ENCODE data around the gene UBE2J1.

The UBE2J1 gene

DNA sequence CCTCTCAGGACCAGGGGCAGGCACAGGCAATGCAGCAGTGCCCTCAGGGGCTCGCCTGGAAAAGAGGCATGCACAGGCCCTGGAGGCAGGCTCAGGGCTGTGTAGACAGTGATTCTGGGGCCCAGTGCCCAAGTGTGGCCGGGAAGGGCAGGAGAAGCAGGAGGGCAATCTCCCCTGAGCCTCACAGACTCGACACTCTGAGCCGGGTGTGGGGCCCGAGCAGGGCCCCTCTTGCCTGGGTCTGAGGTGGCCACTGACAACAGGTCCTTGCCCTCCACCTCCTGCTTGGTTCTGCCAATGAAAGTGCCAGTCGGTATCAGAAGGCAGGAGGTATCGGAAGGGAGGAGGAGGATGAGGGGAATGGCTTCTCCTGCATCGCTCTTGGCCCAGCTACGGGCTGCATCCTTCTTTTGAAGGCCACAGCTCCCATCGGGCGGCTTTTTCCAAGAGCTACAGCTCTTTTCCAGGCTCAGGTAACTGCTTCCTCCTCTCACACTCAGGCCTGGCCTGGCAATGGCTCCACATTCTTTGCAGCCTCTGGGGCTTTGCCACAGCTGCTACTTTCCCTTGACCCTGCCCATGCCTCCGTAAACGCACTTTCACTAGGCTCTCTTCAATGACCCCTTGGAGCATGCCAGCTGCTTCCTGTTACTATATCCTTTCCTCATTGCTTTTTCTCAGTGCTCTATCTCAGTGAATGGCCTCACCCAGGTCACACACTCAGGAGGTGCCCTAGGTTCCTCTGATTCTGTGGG lies 61.9 kb downstream of the UBE2J1 start:
- no peak for DNase-seq (ENCODE audit: low read depth in 2 of 2)

DNA sequence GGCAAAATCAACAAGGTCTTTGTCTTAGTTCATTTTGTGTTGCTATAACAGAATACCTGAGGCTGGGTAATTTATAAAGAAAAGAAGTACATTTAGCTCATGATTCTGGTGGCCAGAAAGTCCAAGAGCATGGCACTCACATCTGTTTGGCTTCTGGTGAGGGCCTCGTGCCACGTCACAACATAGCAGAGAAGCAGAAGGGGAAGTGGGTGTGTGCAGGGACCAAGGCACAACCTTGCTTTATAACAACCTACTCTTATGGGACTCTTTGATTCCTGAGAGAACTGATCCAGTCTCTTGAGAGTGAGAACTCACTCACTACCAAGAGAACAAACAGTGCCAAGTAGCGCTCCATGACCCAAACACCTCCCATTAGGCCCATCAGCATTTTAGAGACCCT lies 62.8 kb downstream of the UBE2J1 start:
- no peak for DNase-seq (ENCODE audit: low read depth in 2 of 2)

DNA sequence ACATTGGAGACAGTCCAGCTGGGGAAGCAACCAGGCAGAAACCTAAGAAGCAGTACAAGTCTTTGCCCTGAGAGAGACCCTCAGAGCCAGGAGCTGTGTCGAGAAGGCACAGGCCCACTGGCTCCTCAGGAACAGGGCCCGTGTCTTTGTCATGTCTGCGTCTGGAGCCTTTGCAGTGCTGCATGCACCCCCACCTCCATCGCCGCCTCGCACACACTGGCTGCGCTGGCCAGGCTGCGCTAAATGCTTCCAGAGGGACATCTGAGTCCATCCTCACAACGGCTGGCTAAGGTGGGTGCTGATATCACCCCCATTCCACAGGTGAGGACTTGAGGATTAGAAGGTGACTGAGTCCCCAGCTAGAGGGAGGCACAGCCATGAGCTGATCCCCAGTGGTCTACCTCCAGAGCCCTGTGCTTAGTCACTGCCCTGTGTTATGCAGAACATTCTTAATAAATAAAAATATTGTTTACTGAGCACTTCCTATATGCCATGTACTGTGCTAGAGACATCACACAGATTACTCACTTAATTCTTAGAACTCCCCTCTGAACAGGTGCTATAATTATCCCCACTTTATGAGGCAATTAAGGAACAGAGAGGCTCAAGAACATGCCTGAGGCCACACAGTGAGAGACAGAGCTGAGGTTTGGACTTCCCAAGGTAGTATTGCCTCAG lies 65.0 kb downstream of the UBE2J1 start:
- DNase-seq (ENCODE audit: low read depth in 2 of 2), result no peak

DNA sequence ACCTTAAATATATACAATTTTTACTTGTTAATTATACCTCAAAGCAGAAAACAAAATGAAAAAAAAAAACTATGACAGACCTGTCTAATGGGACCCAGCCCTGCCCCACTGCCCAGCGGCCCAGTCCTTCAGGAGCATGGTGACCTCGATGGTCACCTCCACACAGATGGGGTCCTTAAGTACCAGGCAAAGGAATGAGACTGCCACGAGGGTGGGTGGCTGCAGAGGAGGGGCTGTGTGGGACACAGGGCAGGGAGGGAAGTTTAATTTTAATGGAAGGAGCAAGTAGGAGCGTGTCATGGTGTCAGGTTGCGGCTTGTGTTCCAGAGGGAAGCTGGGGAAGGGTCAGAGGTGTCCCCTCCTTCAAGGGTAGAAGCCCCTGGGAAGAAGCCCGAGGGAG lies 66.0 kb downstream of the UBE2J1 start:
- no peak for DNase-seq (ENCODE audit: low read depth in 2 of 2)

DNA sequence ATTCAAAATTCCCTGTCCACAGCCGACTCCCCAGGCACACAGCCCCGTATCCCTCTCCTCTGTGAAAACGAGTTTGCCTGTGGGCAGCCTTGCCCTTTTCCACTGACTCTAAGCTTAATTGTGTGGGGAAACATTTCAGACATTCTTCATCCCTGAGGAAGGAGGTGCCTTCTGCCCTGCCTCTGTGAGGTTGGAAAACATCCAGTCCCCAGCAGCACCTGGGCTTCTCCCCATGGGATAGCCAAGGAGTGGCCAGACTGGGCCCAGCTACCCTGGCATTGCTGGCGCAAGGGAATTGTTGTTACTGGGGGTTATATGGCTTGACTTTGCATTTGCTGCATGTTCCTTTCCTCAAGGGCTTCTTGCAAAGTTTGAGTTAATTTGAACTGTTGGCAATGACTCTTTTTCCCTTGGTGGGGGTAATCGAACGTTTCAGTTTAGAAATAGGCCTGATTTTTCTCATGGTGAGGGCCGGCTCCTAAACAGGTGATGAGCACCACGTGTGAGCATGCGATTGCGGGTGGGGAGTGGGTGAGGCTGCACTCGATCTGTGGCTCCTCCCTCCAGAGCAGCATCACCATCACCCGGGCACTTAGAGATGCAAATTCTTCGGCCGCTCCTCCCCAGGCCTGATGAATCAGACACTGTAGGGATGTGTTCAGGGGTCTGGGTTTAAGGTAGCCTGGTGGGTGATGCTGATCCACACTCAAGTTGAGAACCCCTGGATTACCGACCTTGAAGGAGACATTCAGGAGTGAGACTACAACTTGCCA lies 67.4 kb downstream of the UBE2J1 start:
- DNase-seq (ENCODE audit: low read depth in 2 of 2), result no peak

DNA sequence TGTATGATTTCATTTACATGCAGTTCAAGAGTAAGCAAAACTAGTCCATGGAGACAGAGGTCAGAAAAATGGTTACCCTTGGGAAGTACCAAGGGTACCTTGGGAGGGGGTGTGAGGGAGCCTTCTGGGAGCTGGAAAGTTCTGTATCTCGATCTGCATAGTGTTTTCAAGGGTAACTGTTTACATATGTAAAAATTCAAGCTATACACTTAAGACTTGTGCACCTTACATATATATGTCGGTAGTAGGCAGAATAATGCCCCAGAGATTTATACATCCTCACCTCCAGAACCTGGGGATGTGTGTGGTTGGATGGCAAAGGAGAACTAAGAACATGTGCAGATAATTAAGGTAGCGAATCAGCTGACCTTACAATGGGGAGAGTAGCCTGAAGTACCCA lies 68.4 kb downstream of the UBE2J1 start:
- no peak for DNase-seq (ENCODE audit: low read depth in 2 of 2)

DNA sequence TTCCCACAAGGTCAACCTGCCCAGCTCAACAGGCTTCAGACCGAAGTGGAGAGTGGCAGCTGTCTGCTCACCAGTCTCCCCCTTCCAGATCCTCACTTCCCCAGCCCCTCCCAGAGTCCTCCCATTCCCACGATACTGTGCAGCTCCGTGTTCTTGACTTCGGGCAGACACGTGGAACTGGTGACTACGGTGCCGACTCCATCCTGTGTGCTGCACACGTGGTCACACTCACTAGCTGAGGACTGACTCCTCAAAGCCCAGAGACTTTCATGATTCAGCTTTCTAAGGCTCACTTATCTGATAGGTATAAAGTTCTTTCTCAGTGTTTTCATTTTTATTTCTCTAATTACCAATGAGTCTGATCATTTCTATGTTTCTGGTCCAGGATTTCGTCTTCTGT lies 69.8 kb downstream of the UBE2J1 start:
- DNase-seq (ENCODE audit: low read depth in 2 of 2), result no peak

DNA sequence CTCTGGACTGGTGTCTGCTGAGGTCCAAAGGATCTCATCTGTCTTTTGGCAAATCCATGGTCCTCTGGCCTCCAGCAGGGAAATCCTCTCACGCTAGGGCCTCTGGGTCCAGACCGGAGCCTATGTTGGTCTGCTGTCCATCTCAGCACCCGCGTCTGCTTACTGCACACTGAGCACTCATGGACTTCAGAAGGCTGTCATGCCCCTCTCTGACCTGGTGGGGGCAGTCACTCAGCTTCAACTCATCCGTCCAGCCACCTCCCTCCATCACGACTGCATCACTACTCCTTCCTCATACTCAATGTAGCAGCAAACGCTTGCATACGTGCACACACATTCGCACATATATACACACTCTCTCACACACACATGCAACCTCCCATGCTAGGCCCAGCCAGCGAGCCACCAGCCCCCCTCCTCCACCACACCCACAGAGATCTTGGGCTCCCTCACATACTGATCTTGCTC lies 70.7 kb downstream of the UBE2J1 start:
- DNase-seq (ENCODE audit: low read depth in 2 of 2), result no peak

DNA sequence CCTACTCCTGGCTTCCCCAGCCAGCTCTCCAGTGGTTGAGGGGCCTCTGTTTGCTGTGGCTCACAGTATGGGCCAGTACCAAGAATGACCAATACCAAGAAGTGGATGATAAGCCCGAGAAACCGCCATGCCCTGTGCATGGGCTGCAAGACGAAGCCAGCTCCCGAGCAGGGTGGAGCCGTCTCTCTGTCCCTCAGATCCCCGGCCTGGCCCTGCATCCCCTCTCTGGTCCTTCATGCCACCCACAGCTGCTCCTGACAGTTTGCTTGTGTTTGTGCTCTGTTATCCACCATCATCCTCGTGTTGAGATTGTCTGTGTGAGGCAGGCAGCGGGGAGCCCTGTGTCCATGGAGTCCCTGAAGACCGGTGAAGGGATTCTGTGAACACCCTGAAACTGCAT lies 73.6 kb downstream of the UBE2J1 start:
- no peak for DNase-seq (ENCODE audit: low read depth in 2 of 2)

Data from fibroblast of skin of left biceps (primary cell).